K562 (cell line): ENCODE results near the gene ZBTB14. TPM values are rescaled to one million over a fixed set of nuclear protein-coding genes. Genes with fewer than 3 reads are reported as not detected.

Experiments
- ATF7 ChIP-seq: fragments of 450-650 bp; IDR thresholded peaks from 2 replicates; pipeline ENCODE4 v1.7.1; 2014; ENCODE audit warnings: mild to moderate bottlenecking, moderate library complexity
- CXXC5 ChIP-seq: fragments of 250-450 bp; sonication (Bioruptor Pico); IDR thresholded peaks from 2 replicates; pipeline ENCODE4 v1.8.0; 2022; ENCODE audit warnings: inconsistent platforms, mild to moderate bottlenecking, moderate library complexity
- EP300 ChIP-seq: IDR thresholded peaks from 2 replicates; pipeline ENCODE4 v1.6.1; 2012; ENCODE audit warnings: low read length, improper control_type of control experiment
- PHF21A ChIP-seq: fragments of 450-650 bp; IDR thresholded peaks from 2 replicates; pipeline ENCODE4 v1.6.1; 2017; ENCODE audit warnings: low read depth, borderline replicate concordance
- PYGO2 ChIP-seq: fragments of 450-650 bp; IDR thresholded peaks from 2 replicates; pipeline ENCODE4 v1.6.1; 2016; ENCODE audit warnings: mild to moderate bottlenecking, missing genetic modification characterization, moderate library complexity, missing compliant biosample characterization
- SMARCC2 ChIP-seq: fragments of 450-650 bp; IDR thresholded peaks from 2 replicates; pipeline ENCODE4 v1.6.1; 2017; ENCODE audit warnings: antibody characterized with exemption, moderate library complexity, mild to moderate bottlenecking, low read depth
- SRSF3 ChIP-seq: fragments of 200-400 bp; formaldehyde crosslinking; IDR thresholded peaks from 2 replicates; pipeline ENCODE4 v1.6.1; 2016; ENCODE audit warnings: mild to moderate bottlenecking, low read length, moderate library complexity; ENCODE audit not compliant: insufficient read depth
- ZBTB17 ChIP-seq: fragments of 450-650 bp; formaldehyde crosslinking; IDR thresholded peaks from 2 replicates; pipeline ENCODE4 v1.4.0; 2020; ENCODE audit warnings: mild to moderate bottlenecking
- ZEB2 ChIP-seq: fragments of 450-650 bp; IDR thresholded peaks from 2 replicates; pipeline ENCODE4 v1.6.1; 2016
- ZFX ChIP-seq: sonication (generic); formaldehyde crosslinking; IDR thresholded peaks from 2 replicates; pipeline ENCODE4 v1.8.0; 2022; ENCODE audit warnings: mild to moderate bottlenecking, missing genetic modification reagents, moderate library complexity
- ZNF174 ChIP-seq: fragments of 250-450 bp; sonication (Bioruptor Pico); IDR thresholded peaks from 2 replicates; pipeline ENCODE4 v1.4.0; 2020; ENCODE audit warnings: mild to moderate bottlenecking
- polyA plus RNA-seq, 8 experiments: library from polyadenylated mRNA; depleted of rRNA in 4 of 8; stranded (reverse) in 5 of 8; unstranded in 3 of 8; fragments of >200 nt; fragmentation: Nextera tagmentation in 2 of 8; fragmentation: Illumina TruSeq in 1 of 8; extraction: Ambion mirVana in 2 of 8; extraction: Trizol in 1 of 8; gene quantifications; 2 replicates each; pipeline versions ENCODE4 v1.2.1 to v1.2.3, GENCODE V29; 2011 to 2014; ENCODE audit warnings: inconsistent platforms in 1 of 8, missing spikeins in 1 of 8
- total RNA-seq, 7 experiments: library from RNA; depleted of rRNA in 6 of 7; stranded (reverse); fragments of >200 nt in 6 of 7; fragmentation: Illumina TruSeq in 2 of 7; extraction: Trizol in 2 of 7; gene quantifications; 2 replicates each; pipeline versions ENCODE4 v1.2.1 to v1.2.3, GENCODE V29; 2011 to 2021; ENCODE audit warnings: low replicate concordance in 1 of 7
- TF ChIP-seq, protein P1 (sequence below), 2 experiments: fragments of 450-650 bp; formaldehyde crosslinking in 1 of 2; IDR thresholded peaks; 2 replicates each; pipeline versions ENCODE4 v1.4.0 to v1.6.1; 2014 to 2020; ENCODE audit warnings: mild to moderate bottlenecking in 2 of 2, borderline replicate concordance in 1 of 2, low read depth in 1 of 2
- TF ChIP-seq, protein P2 (sequence below), 2 experiments: fragments of 450-650 bp in 1 of 2; sonication (generic) in 1 of 2; formaldehyde crosslinking in 1 of 2; IDR thresholded peaks in 1 of 2; conservative IDR thresholded peaks in 1 of 2; 2 replicates each; pipeline versions ENCODE4 v1.6.1 to v1.8.1; 2016 to 2023; ENCODE audit warnings: mild to moderate bottlenecking in 2 of 2, moderate library complexity in 2 of 2, inconsistent platforms in 1 of 2, missing genetic modification reagents in 1 of 2
- TF ChIP-seq, protein P3 (sequence below), 2 experiments: fragments of 250-450 bp in 1 of 2; fragments of 450-650 bp in 1 of 2; sonication (Bioruptor Pico) in 1 of 2; IDR thresholded peaks; 2 replicates each; pipeline versions ENCODE4 v1.6.1 to v1.8.0; 2016 to 2021; ENCODE audit warnings: mild to moderate bottlenecking in 2 of 2, moderate library complexity in 2 of 2, missing compliant biosample characterization in 1 of 2, missing genetic modification characterization in 1 of 2
- TF ChIP-seq, protein P4 (sequence below): fragments of 250-450 bp; sonication (Bioruptor Pico); IDR thresholded peaks from 2 replicates; pipeline ENCODE4 v1.5.0; 2022; ENCODE audit warnings: mild to moderate bottlenecking

ZBTB14 gene
- total and polyA plus RNA-seq, 9 of the 15 experiments (the other 6 are each of a cell fraction or from before 2014, with no cell fraction given), result 2.8 to 12.6 (median 9.0) TPM

DNA sequence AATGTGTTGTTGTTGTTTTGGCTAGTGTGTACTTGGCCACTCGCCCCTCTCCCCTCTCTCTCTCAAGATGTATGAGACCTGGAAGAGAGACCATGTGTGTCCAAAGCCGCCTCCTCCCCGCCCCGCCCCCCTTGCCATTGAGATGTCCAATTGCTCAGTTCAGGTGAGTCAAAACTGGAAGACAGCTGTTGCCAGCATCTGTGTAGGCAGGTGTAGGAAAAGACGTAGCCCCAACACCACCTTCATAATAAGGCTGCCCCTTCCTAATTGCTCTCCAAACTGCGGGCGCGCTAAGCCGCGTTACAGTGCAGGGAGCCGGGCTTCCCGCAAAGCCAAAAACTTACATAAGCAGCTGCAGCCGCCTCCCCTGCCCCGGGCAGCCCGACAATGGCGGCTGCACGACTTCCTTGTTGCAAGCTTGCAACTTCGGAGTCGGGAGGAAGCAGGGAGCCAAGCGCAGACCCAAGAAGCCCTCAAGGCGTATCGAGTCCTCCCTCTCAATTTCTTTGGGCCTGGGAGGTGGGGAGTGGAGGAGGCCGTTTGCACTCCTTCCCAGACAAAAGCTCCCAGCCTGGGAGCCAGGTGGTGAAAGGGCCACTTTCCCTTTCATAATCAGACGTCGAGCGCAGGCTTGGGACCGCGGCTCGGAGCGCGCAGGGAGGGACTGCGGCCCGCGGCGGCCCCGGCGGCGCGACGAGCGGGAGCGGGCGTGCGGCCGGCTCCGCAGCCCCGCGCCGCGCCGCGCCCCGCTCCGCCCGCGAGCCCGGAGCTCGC lies 882 bp downstream of the ZBTB14 start (continued):
- TF ChIP-seq, protein P1, sequence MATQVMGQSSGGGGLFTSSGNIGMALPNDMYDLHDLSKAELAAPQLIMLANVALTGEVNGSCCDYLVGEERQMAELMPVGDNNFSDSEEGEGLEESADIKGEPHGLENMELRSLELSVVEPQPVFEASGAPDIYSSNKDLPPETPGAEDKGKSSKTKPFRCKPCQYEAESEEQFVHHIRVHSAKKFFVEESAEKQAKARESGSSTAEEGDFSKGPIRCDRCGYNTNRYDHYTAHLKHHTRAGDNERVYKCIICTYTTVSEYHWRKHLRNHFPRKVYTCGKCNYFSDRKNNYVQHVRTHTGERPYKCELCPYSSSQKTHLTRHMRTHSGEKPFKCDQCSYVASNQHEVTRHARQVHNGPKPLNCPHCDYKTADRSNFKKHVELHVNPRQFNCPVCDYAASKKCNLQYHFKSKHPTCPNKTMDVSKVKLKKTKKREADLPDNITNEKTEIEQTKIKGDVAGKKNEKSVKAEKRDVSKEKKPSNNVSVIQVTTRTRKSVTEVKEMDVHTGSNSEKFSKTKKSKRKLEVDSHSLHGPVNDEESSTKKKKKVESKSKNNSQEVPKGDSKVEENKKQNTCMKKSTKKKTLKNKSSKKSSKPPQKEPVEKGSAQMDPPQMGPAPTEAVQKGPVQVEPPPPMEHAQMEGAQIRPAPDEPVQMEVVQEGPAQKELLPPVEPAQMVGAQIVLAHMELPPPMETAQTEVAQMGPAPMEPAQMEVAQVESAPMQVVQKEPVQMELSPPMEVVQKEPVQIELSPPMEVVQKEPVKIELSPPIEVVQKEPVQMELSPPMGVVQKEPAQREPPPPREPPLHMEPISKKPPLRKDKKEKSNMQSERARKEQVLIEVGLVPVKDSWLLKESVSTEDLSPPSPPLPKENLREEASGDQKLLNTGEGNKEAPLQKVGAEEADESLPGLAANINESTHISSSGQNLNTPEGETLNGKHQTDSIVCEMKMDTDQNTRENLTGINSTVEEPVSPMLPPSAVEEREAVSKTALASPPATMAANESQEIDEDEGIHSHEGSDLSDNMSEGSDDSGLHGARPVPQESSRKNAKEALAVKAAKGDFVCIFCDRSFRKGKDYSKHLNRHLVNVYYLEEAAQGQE (IDR thresholded peaks at IDR 0.05; ENCODE audit: borderline replicate concordance), result no peak
- TF ChIP-seq, protein P1 (CRISPR knock-in tag; IDR thresholded peaks at IDR 0.05; ENCODE audit: low read depth), result peak; percentile 24; the same call in 1 of the 2 replicates
- TF ChIP-seq PYGO2 (tag) (no peak), ZNF174 (CRISPR knock-in tag) (no peak), SRSF3 (no peak), EP300 (no peak), ATF7 (0 out of 2 replicates have a peak, but pooled peaks have one; percentile 22), ZFX (CRISPR knock-in tag) (peak; percentile 77), CXXC5 (peak; percentile 14; the same call in 1 of the 2 replicates), ZBTB17 (CRISPR knock-in tag) (peak; percentile 58; the same call in 1 of the 2 replicates), PHF21A (no peak), SMARCC2 (no peak), ZEB2 (no peak)
- TF ChIP-seq, protein P2, sequence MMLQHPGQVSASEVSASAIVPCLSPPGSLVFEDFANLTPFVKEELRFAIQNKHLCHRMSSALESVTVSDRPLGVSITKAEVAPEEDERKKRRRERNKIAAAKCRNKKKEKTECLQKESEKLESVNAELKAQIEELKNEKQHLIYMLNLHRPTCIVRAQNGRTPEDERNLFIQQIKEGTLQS (IDR thresholded peaks at IDR 0.05), result no peak
- TF ChIP-seq, protein P2 (CRISPR knock-in tag; conservative IDR thresholded peaks at IDR 0.05), result no peak
- TF ChIP-seq, protein P3, sequence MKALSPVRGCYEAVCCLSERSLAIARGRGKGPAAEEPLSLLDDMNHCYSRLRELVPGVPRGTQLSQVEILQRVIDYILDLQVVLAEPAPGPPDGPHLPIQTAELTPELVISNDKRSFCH (CRISPR knock-in tag; IDR thresholded peaks at IDR 0.05), result no peak
- TF ChIP-seq, protein P3 (tag; IDR thresholded peaks at IDR 0.05), result no peak
- TF ChIP-seq, protein P4, sequence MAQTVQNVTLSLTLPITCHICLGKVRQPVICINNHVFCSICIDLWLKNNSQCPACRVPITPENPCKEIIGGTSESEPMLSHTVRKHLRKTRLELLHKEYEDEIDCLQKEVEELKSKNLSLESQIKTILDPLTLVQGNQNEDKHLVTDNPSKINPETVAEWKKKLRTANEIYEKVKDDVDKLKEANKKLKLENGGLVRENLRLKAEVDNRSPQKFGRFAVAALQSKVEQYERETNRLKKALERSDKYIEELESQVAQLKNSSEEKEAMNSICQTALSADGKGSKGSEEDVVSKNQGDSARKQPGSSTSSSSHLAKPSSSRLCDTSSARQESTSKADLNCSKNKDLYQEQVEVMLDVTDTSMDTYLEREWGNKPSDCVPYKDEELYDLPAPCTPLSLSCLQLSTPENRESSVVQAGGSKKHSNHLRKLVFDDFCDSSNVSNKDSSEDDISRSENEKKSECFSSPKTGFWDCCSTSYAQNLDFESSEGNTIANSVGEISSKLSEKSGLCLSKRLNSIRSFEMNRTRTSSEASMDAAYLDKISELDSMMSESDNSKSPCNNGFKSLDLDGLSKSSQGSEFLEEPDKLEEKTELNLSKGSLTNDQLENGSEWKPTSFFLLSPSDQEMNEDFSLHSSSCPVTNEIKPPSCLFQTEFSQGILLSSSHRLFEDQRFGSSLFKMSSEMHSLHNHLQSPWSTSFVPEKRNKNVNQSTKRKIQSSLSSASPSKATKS (CRISPR knock-in tag), result no peak
